Measurements from ENCODE around the gene CYP26A1.

- TF ChIP-seq EZH2 (IDR thresholded peaks at IDR 0.05; ENCODE audit: insufficient read depth, poor library complexity, severe bottlenecking) = peak; percentile 32
- no peak for TF ChIP-seq EZH2phosphoT487 (IDR thresholded peaks at IDR 0.05; ENCODE audit: insufficient read depth, low read depth)
Measured at GRCh38 chr10:93068411-93069244, 5.1 kb upstream of the CYP26A1 start.
